Common myeloid progenitor, CD34-positive (primary cell): ENCODE measurements around the gene NDUFS6. TPM values are rescaled to one million over a fixed set of nuclear protein-coding genes. Genes with fewer than 3 reads are reported as not detected.

Source experiments
- CTCF ChIA-PET: fragments of 350-600 bp; sonication (Branson Sonifier 250); formaldehyde crosslinking; loops from one replicate; lab custom pipeline; 2021; ENCODE audit warnings: antibody characterized with exemption; lab: Charles Lee
- POLR2A ChIA-PET: fragments of 350-600 bp; sonication (Branson Sonifier 250); formaldehyde crosslinking; loops from one replicate; lab custom pipeline; 2021; ENCODE audit warnings: antibody characterized with exemption; lab: Charles Lee
- DNase-seq, 3 donors: peaks; one replicate each; pipeline versions ENCODE4 v3.0.0 to v3.0.0-alpha.2; 2013
- H3K27ac ChIP-seq, 2 experiments: 1 replicate in 1 of 2; 2 replicates in 1 of 2; pipeline ENCODE4 v1.7.0; 2013; ENCODE audit warnings: inconsistent platforms in 2 of 2, low read length in 2 of 2, mild to moderate bottlenecking in 2 of 2, low read depth in 1 of 2, moderate library complexity in 1 of 2; ENCODE audit not compliant: severe bottlenecking in 2 of 2, insufficient read depth in 1 of 2, poor library complexity in 1 of 2
- H3K27me3 ChIP-seq, 5 experiments: replicated peaks in 2 of 5; 1 replicate in 3 of 5; 2 replicates in 2 of 5; pipeline versions ENCODE4 v1.6.1 to v1.7.0; 2013; ENCODE audit warnings: low read length in 4 of 5, mild to moderate bottlenecking in 2 of 5, moderate library complexity in 2 of 5, inconsistent platforms in 1 of 5; ENCODE audit not compliant: insufficient read depth in 5 of 5, control insufficient read depth in 4 of 5
- H3K36me3 ChIP-seq, 4 experiments: 1 replicate in 2 of 4; 2 replicates in 2 of 4; pipeline versions ENCODE4 v1.6.1 to v1.7.0; 2013; ENCODE audit warnings: low read length in 3 of 4, control low read depth in 1 of 4, mild to moderate bottlenecking in 1 of 4; ENCODE audit not compliant: control insufficient read depth in 4 of 4, insufficient read depth in 4 of 4
- H3K4me1 ChIP-seq, 4 experiments: 1 replicate in 3 of 4; 2 replicates in 1 of 4; pipeline versions ENCODE4 v1.6.1 to v1.7.1; 2013; ENCODE audit warnings: low read length in 3 of 4, mild to moderate bottlenecking in 3 of 4, control low read depth in 1 of 4, inconsistent platforms in 1 of 4, moderate library complexity in 1 of 4; ENCODE audit not compliant: control insufficient read depth in 4 of 4, insufficient read depth in 4 of 4; ENCODE audit errors: control extremely low read depth in 1 of 4
- H3K4me3 ChIP-seq, 7 experiments: 1 replicate in 4 of 7; 2 replicates in 3 of 7; pipeline versions ENCODE4 v1.5.1 to v1.7.0; 2013; ENCODE audit warnings: mild to moderate bottlenecking in 7 of 7, low read length in 6 of 7, moderate library complexity in 6 of 7, inconsistent platforms in 2 of 7, low read depth in 2 of 7, control low read depth in 1 of 7; ENCODE audit not compliant: insufficient read depth in 4 of 7, control insufficient read depth in 1 of 7; ENCODE audit errors: extremely low read depth in 1 of 7
- H3K9me3 ChIP-seq, 5 experiments: 1 replicate in 4 of 5; 2 replicates in 1 of 5; pipeline versions ENCODE4 v1.6.1 to v1.7.1; 2013; ENCODE audit warnings: low read length in 4 of 5, mild to moderate bottlenecking in 2 of 5, inconsistent platforms in 1 of 5, low read depth in 1 of 5, moderate library complexity in 1 of 5; ENCODE audit not compliant: control insufficient read depth in 4 of 5, insufficient read depth in 2 of 5; ENCODE audit errors: control extremely low read depth in 1 of 5
- WGBS: methylation state at CpG from one replicate; pipeline ENCODE4 v1.1.5; 2013; ENCODE audit not compliant: insufficient coverage; 5-methylcytosine and 5-hydroxymethylcytosine counted together
- polyA plus RNA-seq: library from polyadenylated mRNA; unstranded; fragments of 120-200 nt; gene quantifications from one replicate; pipeline ENCODE4 v1.2.1, GENCODE V29; 2013

The NDUFS6 gene
- 23.1 TPM for polyA plus RNA-seq

GRCh38 chr5:1801222-1801966 is at the start of gene NDUFS6:
Gene NDUFS6 (plus strand): TSS chr5:1801407. CDS start chr5:1801418, 11 bp downstream.
- CTCF ChIA-PET: no interaction called here
- POLR2A ChIA-PET: no interaction called here
- under 1% methylated on average over 55 of the region's 69 CpGs for WGBS
- Histone ChIP-seq H3K4me3 (peak within 1 kb of the TSS; percentile 75 to 97 (median 90)), H3K27me3 (no peaks in the 10 kb centered on the region), H3K9me3 (no peaks in the 10 kb centered on the region), H3K27ac (peak within 1 kb of the TSS; percentile 72 to 89), H3K4me1 (peaks cover 2 to 27% (median 23%) of the 10 kb centered on the region in 4 experiments), H3K36me3 (peaks cover 2 to 57% (median 45%) of the 10 kb centered on the region in 4 experiments)
- peak; percentile 50 to 62 (median 61) for DNase-seq

- Histone ChIP-seq H3K4me3 (no peak overlapping the region), H3K36me3 (no peaks in the 10 kb centered on the region), H3K4me1 (peaks cover 0 to 2% (median 0%) of the 10 kb centered on the region in 4 experiments), H3K27me3 (peaks cover 0 to 36% (median 5%) of the 10 kb centered on the region in 5 experiments), H3K9me3 (no peaks in the 10 kb centered on the region), H3K27ac (no peak overlapping the region)
- no peak for DNase-seq
- WGBS: 89% methylated on average over 17 of the region's 29 CpGs
- CTCF ChIA-PET: no interaction called here
- POLR2A ChIA-PET: no interaction called here
Observed at GRCh38 chr5:1751864-1752822, 49.1 kb upstream of the NDUFS6 start.

GRCh38 chr5:1752881-1753280 is 48.3 kb upstream of the NDUFS6 start:
- ChIA-PET CTCF (no interaction called here), POLR2A (no interaction called here)
- peaks cover 0 to 42% (median 6%) of the 10 kb centered on the region in 5 experiments for H3K27me3 ChIP-seq
- no peak overlapping the region for H3K4me3 ChIP-seq
- no peaks in the 10 kb centered on the region for H3K9me3 ChIP-seq
- no peak for DNase-seq
- no peaks in the 10 kb centered on the region for H3K36me3 ChIP-seq
- WGBS: 82% methylated on average over 16 of the region's 16 CpGs
- no peak overlapping the region for H3K27ac ChIP-seq
- peaks cover 0 to 2% (median 0%) of the 10 kb centered on the region in 4 experiments for H3K4me1 ChIP-seq

GRCh38 chr5:1753490-1753889 is 47.7 kb upstream of the NDUFS6 start:
- Histone ChIP-seq H3K4me1 (peaks cover 0 to 2% (median 0%) of the 10 kb centered on the region in 4 experiments), H3K27ac (no peak overlapping the region), H3K4me3 (no peak overlapping the region), H3K9me3 (peaks cover 0 to 2% (median 0%) of the 10 kb centered on the region in 5 experiments), H3K27me3 (peaks cover 0 to 42% (median 6%) of the 10 kb centered on the region in 5 experiments), H3K36me3 (no peaks in the 10 kb centered on the region)
- DNase-seq: no peak
- POLR2A ChIA-PET: no interaction called here
- 86% methylated on average over 8 of the region's 8 CpGs for whole genome bisulfite sequencing
- CTCF ChIA-PET: no interaction called here

- peaks cover 0 to 38% (median 6%) of the 10 kb centered on the region in 5 experiments for H3K27me3 ChIP-seq
- H3K36me3 ChIP-seq: no peaks in the 10 kb centered on the region
- CTCF ChIA-PET: no interaction called here
- no peak overlapping the region for H3K4me3 ChIP-seq
- peaks cover 0 to 2% (median 0%) of the 10 kb centered on the region in 4 experiments for H3K4me1 ChIP-seq
- H3K27ac ChIP-seq: no peak overlapping the region
- POLR2A ChIA-PET: no interaction called here
- H3K9me3 ChIP-seq: peaks cover 0 to 4% (median 0%) of the 10 kb centered on the region in 5 experiments
- DNase-seq: no peak
- 88% methylated on average over 11 of the region's 14 CpGs for WGBS
Observed at GRCh38 chr5:1754531-1755220, 46.5 kb upstream of the NDUFS6 start.

GRCh38 chr5:1755321-1755949 is 45.8 kb upstream of the NDUFS6 start:
- ChIA-PET POLR2A (no interaction called here), CTCF (interaction anchor here (0.5 kb wide), 1 partner anchor 195 kb away, joined by 6 read pairs; no protein-coding TSS in a partner anchor)
- peaks cover 0 to 2% (median 0%) of the 10 kb centered on the region in 4 experiments for H3K4me1 ChIP-seq
- DNase-seq: no peak
- peaks cover 0 to 4% (median 0%) of the 10 kb centered on the region in 5 experiments for H3K9me3 ChIP-seq
- H3K36me3 ChIP-seq: no peaks in the 10 kb centered on the region
- WGBS: 81% methylated on average over 12 of the region's 14 CpGs
- H3K27ac ChIP-seq: no peak overlapping the region
- peaks cover 0 to 37% (median 6%) of the 10 kb centered on the region in 5 experiments for H3K27me3 ChIP-seq
- no peak overlapping the region for H3K4me3 ChIP-seq
